A549 (cell line): ENCODE data around the gene ZNF219. TPM values are rescaled to one million over a fixed set of nuclear protein-coding genes. Genes with fewer than 3 reads are reported as not detected.

Experiments used
- ATAC-seq, 2 experiments: fragments of 200-7000 bp in 1 of 2; fragments of >200 bp in 1 of 2; cut with Nextera tagmentation in 1 of 2; cut with Tn5 transposase in 1 of 2; 3 replicates each; pipeline versions ENCODE4 v1.8.0 to v1.9.1; 2018 to 2020; ENCODE audit warnings: mild to moderate bottlenecking in 1 of 2, moderate library complexity in 1 of 2
- CTCF ChIA-PET: fragments of 300-600 bp; sonication (Branson Sonifier 250); formaldehyde crosslinking; extraction: SDS; loops from one replicate; lab custom pipeline; 2021; ENCODE audit warnings: antibody characterized with exemption, inconsistent platforms; lab: Yijun Ruan, JAX
- POLR2A ChIA-PET: fragments of 350-600 bp; formaldehyde crosslinking; extraction: SDS; loops from one replicate; lab custom pipeline; 2021; ENCODE audit warnings: antibody characterized with exemption, inconsistent platforms; lab: Yijun Ruan, JAX
- DNase-seq, 2 experiments: peaks; one replicate each; pipeline versions ENCODE4 v3.0.0 to v3.0.0-alpha.2; 2011 to 2016; ENCODE audit warnings: low read depth in 1 of 2, low spot score in 1 of 2
- FAIRE-seq: peaks from 2 replicates; lab custom pipeline; 2011; peaks lifted over from hg19 to GRCh38; lab: Jason Lieb, UNC
- H3K27ac ChIP-seq, 2 experiments: fragments of >200 bp; sonication (Bioruptor Twin); formaldehyde crosslinking; 3 replicates each; pipeline ENCODE4 v1.5.1; 2016 to 2017
- H3K4me1 ChIP-seq: fragments of >200 bp; sonication (Bioruptor Twin); formaldehyde crosslinking; 3 replicates; pipeline ENCODE4 v1.6.1; 2016
- H3K4me2 ChIP-seq: fragments of >200 bp; sonication (Bioruptor Twin); formaldehyde crosslinking; 3 replicates; pipeline ENCODE4 v1.6.1; 2016
- H3K4me3 ChIP-seq: fragments of >200 bp; sonication (Bioruptor Twin); formaldehyde crosslinking; 3 replicates; pipeline ENCODE4 v1.5.1; 2016
- H3K9me3 ChIP-seq: fragments of >200 bp; sonication (Bioruptor Twin); formaldehyde crosslinking; 3 replicates; pipeline ENCODE4 v1.6.1; 2016
- BCL3 ChIP-seq: fragments of >200 bp; sonication (Bioruptor Twin); formaldehyde crosslinking; IDR thresholded peaks from 3 replicates; pipeline ENCODE4 v1.6.1; 2016
- CBX8 ChIP-seq: fragments of 200-600 bp; sonication (generic); IDR thresholded peaks from 2 replicates; pipeline ENCODE4 v1.6.1; 2016
- CHD2 ChIP-seq: fragments of 150-350 bp; IDR thresholded peaks from 2 replicates; pipeline ENCODE4 v1.6.1; 2014; ENCODE audit warnings: low read length; ENCODE audit not compliant: partially characterized antibody
- CHD4 ChIP-seq: fragments of 200-600 bp; sonication (generic); IDR thresholded peaks from 2 replicates; pipeline ENCODE4 v1.6.1; 2016; ENCODE audit warnings: antibody characterized with exemption, mild to moderate bottlenecking, borderline replicate concordance
- E2F6 ChIP-seq: IDR thresholded peaks from 2 replicates; pipeline ENCODE4 v1.6.1; 2012; ENCODE audit warnings: low read depth, borderline replicate concordance
- EHF ChIP-seq: fragments of 250-450 bp; sonication (Bioruptor Pico); IDR thresholded peaks from 2 replicates; pipeline ENCODE4 v1.5.0; 2020; ENCODE audit warnings: mild to moderate bottlenecking
- ESRRA ChIP-seq: fragments of 150-350 bp; IDR thresholded peaks from 2 replicates; pipeline ENCODE4 v1.6.1; 2014; ENCODE audit warnings: mild to moderate bottlenecking, low read length, borderline replicate concordance
- FOSL2 ChIP-seq, 2 experiments: fragments of 450-650 bp in 1 of 2; fragments of >200 bp in 1 of 2; sonication (Bioruptor Twin) in 1 of 2; formaldehyde crosslinking; IDR thresholded peaks; 2 replicates each; pipeline versions ENCODE4 v1.5.0 to v1.6.1; 2016 to 2020; ENCODE audit warnings: mild to moderate bottlenecking in 1 of 2, moderate library complexity in 1 of 2
- FOXS1 ChIP-seq: fragments of 250-450 bp; sonication (Bioruptor Pico); IDR thresholded peaks from 2 replicates; pipeline ENCODE4 v1.5.0; 2020; ENCODE audit warnings: mild to moderate bottlenecking, moderate library complexity
- HDAC2 ChIP-seq: fragments of 200-600 bp; sonication (generic); IDR thresholded peaks from 2 replicates; pipeline ENCODE4 v1.6.1; 2016
- HES2 ChIP-seq: fragments of >200 bp; sonication (Bioruptor Twin); formaldehyde crosslinking; IDR thresholded peaks from 2 replicates; pipeline ENCODE4 v1.6.1; 2016
- HOXA7 ChIP-seq: fragments of 250-450 bp; sonication (Bioruptor Pico); IDR thresholded peaks from 2 replicates; pipeline ENCODE4 v1.5.0; 2020; ENCODE audit warnings: mild to moderate bottlenecking, moderate library complexity
- HOXB13 ChIP-seq: fragments of 250-450 bp; sonication (Bioruptor Pico); IDR thresholded peaks from 2 replicates; pipeline ENCODE4 v1.5.0; 2020; ENCODE audit warnings: low read depth, mild to moderate bottlenecking, moderate library complexity
- HOXB5 ChIP-seq: fragments of 250-450 bp; sonication (Bioruptor Pico); IDR thresholded peaks from 2 replicates; pipeline ENCODE4 v1.5.0; 2020; ENCODE audit warnings: mild to moderate bottlenecking, moderate library complexity
- KDM5A ChIP-seq: fragments of 200-600 bp; sonication (generic); IDR thresholded peaks from 2 replicates; pipeline ENCODE4 v1.6.1; 2016; ENCODE audit warnings: antibody characterized with exemption, mild to moderate bottlenecking
- MAFK ChIP-seq: fragments of 450-650 bp; IDR thresholded peaks from 2 replicates; pipeline ENCODE4 v1.6.1; 2014; ENCODE audit not compliant: partially characterized antibody
- MYC ChIP-seq: IDR thresholded peaks from 2 replicates; pipeline ENCODE4 v1.6.1; 2012; ENCODE audit warnings: mild to moderate bottlenecking, inconsistent platforms, low read length, improper control_type of control experiment, borderline replicate concordance
- PBX3 ChIP-seq: IDR thresholded peaks from 2 replicates; pipeline ENCODE4 v1.6.1; 2012
- PHF8 ChIP-seq: fragments of 200-600 bp; sonication (generic); IDR thresholded peaks from 2 replicates; pipeline ENCODE4 v1.6.1; 2016; ENCODE audit warnings: low read depth, mild to moderate bottlenecking, antibody characterized with exemption, moderate library complexity, borderline replicate concordance
- POLR2A ChIP-seq: IDR thresholded peaks from 2 replicates; pipeline ENCODE4 v1.6.1; 2012; ENCODE audit warnings: mild to moderate bottlenecking, low read length
- RARB ChIP-seq: fragments of 250-450 bp; sonication (Bioruptor Pico); IDR thresholded peaks from 2 replicates; pipeline ENCODE4 v1.8.0; 2021; ENCODE audit warnings: mild to moderate bottlenecking, moderate library complexity
- RNF2 ChIP-seq: fragments of 200-600 bp; sonication (generic); IDR thresholded peaks from 2 replicates; pipeline ENCODE4 v1.6.1; 2016; ENCODE audit warnings: low read depth, mild to moderate bottlenecking, antibody characterized with exemption, moderate library complexity, borderline replicate concordance
- SMC3 ChIP-seq: fragments of >200 bp; sonication (Bioruptor Twin); formaldehyde crosslinking; IDR thresholded peaks from 3 replicates; pipeline ENCODE4 v1.6.1; 2018; ENCODE audit warnings: inconsistent platforms
- SREBF2 ChIP-seq: fragments of 450-650 bp; IDR thresholded peaks from 2 replicates; pipeline ENCODE4 v1.6.1; 2014; ENCODE audit warnings: mild to moderate bottlenecking, moderate library complexity
- ZNF302 ChIP-seq: fragments of 250-450 bp; sonication (Bioruptor Pico); IDR thresholded peaks from 2 replicates; pipeline ENCODE4 v1.9.0; 2021; ENCODE audit warnings: inconsistent platforms, mild to moderate bottlenecking, moderate library complexity
- WGBS: methylation state at CpG from one replicate; pipeline ENCODE4 v1.1.6; 2017; ENCODE audit errors: missing lambda C conversion rate; 5-methylcytosine and 5-hydroxymethylcytosine counted together
- polyA plus RNA-seq, 4 experiments: library from polyadenylated mRNA; depleted of rRNA in 3 of 4; stranded (reverse); fragments of >200 nt; fragmentation: RNase III in 1 of 4; extraction: RNeasy Plus Mini Kit Qiagen cat#74134 plus additional on column Dnase treatment in 1 of 4; gene quantifications; 2 replicates in 3 of 4; 3 replicates in 1 of 4; pipeline ENCODE4 v1.2.3, GENCODE V29; 2011 to 2017

The ZNF219 gene
- polyA plus RNA-seq, 2 of the 4 experiments (the other 2 are of a cell fraction), result 17.3 to 31.0 TPM

- no peak for FAIRE-seq
- ChIA-PET CTCF (interaction anchor here (0.9 to 2.5 kb wide), 2 partner anchors 9 to 10 kb away, joined by 4 to 8 read pairs; no protein-coding TSS in a partner anchor), POLR2A (no interaction called here)
- WGBS, result 90% methylated on average over 2 of the region's 2 CpGs
- no peak for DNase-seq
- no peak overlapping the region for H3K4me2 ChIP-seq
- peaks cover 3% of the 10 kb centered on the region; the same call in 2 of the 3 replicates for H3K4me1 ChIP-seq
- H3K27ac ChIP-seq, result no peak overlapping the region
- TF ChIP-seq CBX8, result no peak
- no peak for TF ChIP-seq SREBF2
- TF ChIP-seq EHF, result no peak
- no peak for TF ChIP-seq PHF8
- H3K9me3 ChIP-seq, result no peaks in the 10 kb centered on the region
- no peak for ATAC-seq
- no peak overlapping the region for H3K4me3 ChIP-seq
Observed at GRCh38 chr14:21113369-21113768, 14.9 kb upstream of the ZNF219 start.

- no peak for ATAC-seq
- no peak for FAIRE-seq
- Histone ChIP-seq H3K4me2 (no peak overlapping the region), H3K27ac (no peak overlapping the region), H3K4me1 (peaks cover 14% of the 10 kb centered on the region), H3K4me3 (no peak overlapping the region)
- WGBS, result 67% methylated on average over 4 of the region's 4 CpGs
- POLR2A ChIA-PET, result no interaction called here
- no peak for DNase-seq
- TF ChIP-seq MAFK (peak; percentile 33), CHD4 (no peak)
- TF ChIP-seq, all 56 proteins: peak for 1
- CTCF ChIA-PET, result interaction anchor here (2.5 to 13.3 kb wide), 2 partner anchors 11 to 48 kb away, joined by 8 to 251 read pairs; no protein-coding TSS in a partner anchor
- H3K9me3 ChIP-seq, result no peaks in the 10 kb centered on the region
Observed at GRCh38 chr14:21112255-21112654, 13.8 kb upstream of the ZNF219 start.

- ChIA-PET POLR2A (no interaction called here), CTCF (interaction anchor here (0.6 to 13.3 kb wide), 8 partner anchors 14 to 93 kb away, joined by 3 to 292 read pairs (median 100); no protein-coding TSS in a partner anchor)
- ATAC-seq, result no peak
- TF ChIP-seq PBX3, result no peak
- no peak for TF ChIP-seq RARB (CRISPR knock-in tag)
- TF ChIP-seq CBX8, result no peak
- TF ChIP-seq HOXA7 (CRISPR knock-in tag), result no peak
- no peak for TF ChIP-seq MYC
- TF ChIP-seq HES2, result no peak
- no peak for TF ChIP-seq POLR2A
- TF ChIP-seq E2F6, result no peak
- TF ChIP-seq HDAC2, result no peak
- TF ChIP-seq HOXB5, result no peak
- TF ChIP-seq BCL3, result no peak
- no peak for TF ChIP-seq CHD2
- no peak for TF ChIP-seq FOSL2 (IDR thresholded peaks at IDR 0.05)
- no peak for TF ChIP-seq FOSL2 (CRISPR knock-in tag; IDR thresholded peaks at IDR 0.05)
- no peak for TF ChIP-seq SMC3
- TF ChIP-seq ESRRA, result no peak
- no peak for TF ChIP-seq HOXB13 (CRISPR knock-in tag)
- TF ChIP-seq RNF2, result no peak
- TF ChIP-seq FOXS1, result no peak
- TF ChIP-seq ZNF302 (CRISPR knock-in tag), result no peak
- TF ChIP-seq KDM5A, result no peak
- Histone ChIP-seq H3K4me3 (no peak overlapping the region), H3K4me2 (no peak overlapping the region), H3K4me1 (peaks cover 41% of the 10 kb centered on the region), H3K9me3 (no peaks in the 10 kb centered on the region), H3K27ac (no peak overlapping the region)
- DNase-seq, result no peak
- 65% methylated on average over 6 of the region's 6 CpGs for WGBS
- FAIRE-seq, result no peak
Observed at GRCh38 chr14:21109377-21110138, 11.1 kb upstream of the ZNF219 start.
